ENCODE data around the gene UBE2D4. TPM values are rescaled to one million over a fixed set of nuclear protein-coding genes. Genes with fewer than 3 reads are reported as not detected.
"Not testable (repeated sequence)": the region's sequence is repeated elsewhere in the genome, so short reads cannot be mapped to it uniquely, and the experiment has no call there.

The UBE2D4 gene
- polyA plus RNA-seq, 3 donors = 22.7 to 25.0 (median 24.7) TPM

DNA sequence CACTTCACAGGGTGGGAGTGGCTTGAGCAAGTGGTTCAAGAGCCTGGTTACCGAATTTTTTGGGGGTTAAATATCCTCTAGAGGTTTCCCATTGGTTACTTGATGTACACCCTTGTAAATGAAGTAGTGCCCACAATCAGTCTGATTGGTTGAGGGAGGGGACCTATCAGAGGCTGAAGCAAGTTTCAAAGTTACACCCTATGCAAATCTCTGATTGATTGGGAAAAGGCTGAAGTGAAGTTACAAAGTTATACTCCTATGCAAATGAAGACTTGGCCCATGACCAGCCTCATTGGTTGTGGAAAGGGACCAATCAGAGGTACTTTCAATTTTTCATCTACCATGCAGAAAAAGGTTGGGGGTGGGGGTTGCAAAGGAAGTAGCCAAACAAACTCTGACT lies 34.7 kb downstream of the UBE2D4 start:
- DNase-seq (ENCODE audit: low read depth in 3 of 3, low spot score in 2 of 3) = no peak

DNA sequence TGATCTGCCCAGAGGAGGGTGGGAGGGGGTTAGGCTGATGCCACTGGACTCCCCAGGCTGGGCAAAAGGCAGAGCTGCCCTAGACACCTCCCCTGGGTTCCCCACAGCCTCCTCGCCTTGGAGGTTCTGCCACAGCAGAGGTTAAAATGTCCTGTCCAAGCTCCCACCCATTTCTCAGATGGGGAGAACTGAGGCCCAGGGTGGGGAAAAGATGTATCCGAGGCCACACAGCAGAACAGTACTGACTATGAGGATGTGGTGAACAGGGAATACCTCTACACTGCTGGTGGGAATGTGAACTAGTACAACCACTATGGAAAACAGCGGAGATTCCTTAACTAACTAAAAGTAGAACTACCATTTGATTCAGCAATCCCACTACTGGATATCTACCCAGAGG lies 40.2 kb downstream of the UBE2D4 start:
- DNase-seq (ENCODE audit: low read depth in 3 of 3, low spot score in 2 of 3) = not testable (repeated sequence)

DNA sequence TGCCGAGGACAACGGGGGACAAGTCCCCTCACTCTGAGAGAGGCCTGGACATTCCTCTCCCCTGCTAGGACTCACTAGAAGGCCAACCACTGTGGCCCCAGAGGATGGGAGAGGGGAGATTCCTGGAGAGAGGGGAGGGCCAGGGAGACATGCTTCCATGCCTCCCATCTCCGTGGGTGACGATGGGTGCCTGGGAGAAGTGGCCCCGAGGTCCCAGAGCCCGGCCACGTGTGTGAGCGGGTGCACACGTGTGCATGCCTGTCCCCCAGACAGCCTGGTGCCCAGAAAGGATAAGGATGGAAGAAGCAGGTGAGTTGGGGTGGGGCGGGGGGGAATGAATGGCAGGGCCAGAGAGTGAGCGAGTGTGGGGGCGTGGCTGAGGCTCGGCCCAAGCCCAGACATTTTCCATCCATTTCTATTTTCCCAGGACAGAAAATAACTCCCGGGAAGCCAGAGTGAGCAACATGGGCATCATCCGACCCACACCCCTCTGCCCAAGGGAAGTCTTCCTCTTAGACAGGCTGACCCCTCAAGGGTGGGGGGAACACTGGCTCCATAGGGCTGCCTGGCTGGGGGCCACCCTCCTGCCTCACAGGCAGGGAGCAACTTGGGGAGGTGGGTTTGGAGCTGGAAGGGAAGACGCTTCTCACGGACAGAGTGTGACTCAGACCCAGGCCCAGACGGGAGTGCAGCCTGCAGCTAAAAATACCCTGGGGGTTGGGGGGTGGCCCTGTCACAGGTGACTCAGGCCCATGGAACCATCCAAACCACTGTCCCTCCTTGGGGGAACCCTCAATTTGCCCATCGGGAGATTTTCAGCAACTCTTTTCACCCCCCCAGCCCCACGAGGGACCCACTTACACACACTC lies 42.2 kb downstream of the UBE2D4 start:
- not testable (repeated sequence) for DNase-seq (ENCODE audit: low read depth in 3 of 3, low spot score in 2 of 3)

DNA sequence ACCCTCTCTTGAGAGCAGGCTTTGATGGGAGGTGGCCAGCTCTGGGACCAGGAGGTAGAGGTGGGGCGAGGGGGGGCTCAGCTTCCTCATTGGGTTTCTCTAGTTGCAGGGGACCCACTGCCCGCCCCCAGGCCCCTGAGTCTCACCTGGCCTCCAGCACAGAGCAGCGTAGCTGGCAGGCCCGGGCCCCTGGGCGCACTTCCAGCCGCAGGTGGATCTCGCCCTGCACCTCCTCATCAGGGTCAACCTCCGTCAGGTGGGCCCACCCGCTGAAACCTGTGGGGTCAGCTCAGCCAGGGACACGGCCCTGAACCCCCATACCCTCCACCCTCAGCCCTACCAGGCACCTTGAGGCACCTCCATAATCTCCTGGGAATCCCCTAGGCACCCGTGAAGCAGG lies 43.4 kb downstream of the UBE2D4 start:
- not testable (repeated sequence) for DNase-seq (ENCODE audit: low read depth in 3 of 3, low spot score in 2 of 3)

DNA sequence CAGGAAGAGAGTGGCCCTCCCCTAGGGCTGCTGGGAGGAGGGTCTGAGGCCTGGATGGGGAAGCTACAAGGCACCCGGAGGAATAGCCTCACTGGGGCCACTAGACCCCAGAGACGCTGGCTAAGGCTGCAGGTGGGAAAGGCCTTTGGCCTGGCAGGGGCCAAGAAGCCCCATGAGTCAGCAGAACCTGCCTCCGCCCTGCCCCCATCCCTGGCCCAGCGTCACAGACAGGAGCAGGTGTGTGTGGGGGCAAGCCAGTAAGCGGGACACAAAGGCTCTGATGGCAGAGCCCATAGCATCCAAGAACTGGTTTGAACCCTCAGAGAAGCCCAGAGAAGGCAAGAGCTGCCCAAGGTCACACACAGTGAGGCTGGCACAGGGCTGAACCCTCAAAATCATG lies 44.5 kb downstream of the UBE2D4 start:
- not testable (repeated sequence) for DNase-seq (ENCODE audit: low read depth in 3 of 3, low spot score in 2 of 3)

DNA sequence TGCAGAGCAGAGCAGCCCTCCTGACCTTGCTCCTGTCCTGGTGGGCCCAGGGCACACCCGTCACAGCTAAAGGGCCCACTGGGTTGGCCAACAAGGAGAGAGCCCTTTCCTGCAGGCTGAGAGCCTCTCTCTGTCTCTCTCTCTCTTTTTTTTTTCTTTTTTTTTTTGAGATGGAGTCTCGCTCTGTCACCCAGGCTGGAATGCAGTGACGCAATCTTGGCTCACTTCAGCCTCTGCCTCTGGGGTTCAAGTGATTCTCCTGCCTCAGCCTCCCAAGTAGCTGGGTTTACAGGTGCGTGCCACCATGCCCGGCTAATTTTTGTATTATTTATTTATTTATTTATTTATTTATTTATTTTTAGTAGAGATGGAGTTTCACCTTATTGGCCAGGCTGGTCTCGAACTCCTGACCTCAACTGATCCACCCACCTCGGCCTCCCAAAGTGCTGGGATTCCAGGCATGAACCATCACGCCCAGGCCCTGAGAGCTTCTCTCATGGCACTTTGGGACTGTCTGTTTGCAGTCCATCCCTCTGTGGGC lies 47.9 kb downstream of the UBE2D4 start:
- not testable (repeated sequence) for DNase-seq (ENCODE audit: low read depth in 3 of 3, low spot score in 2 of 3)

DNA sequence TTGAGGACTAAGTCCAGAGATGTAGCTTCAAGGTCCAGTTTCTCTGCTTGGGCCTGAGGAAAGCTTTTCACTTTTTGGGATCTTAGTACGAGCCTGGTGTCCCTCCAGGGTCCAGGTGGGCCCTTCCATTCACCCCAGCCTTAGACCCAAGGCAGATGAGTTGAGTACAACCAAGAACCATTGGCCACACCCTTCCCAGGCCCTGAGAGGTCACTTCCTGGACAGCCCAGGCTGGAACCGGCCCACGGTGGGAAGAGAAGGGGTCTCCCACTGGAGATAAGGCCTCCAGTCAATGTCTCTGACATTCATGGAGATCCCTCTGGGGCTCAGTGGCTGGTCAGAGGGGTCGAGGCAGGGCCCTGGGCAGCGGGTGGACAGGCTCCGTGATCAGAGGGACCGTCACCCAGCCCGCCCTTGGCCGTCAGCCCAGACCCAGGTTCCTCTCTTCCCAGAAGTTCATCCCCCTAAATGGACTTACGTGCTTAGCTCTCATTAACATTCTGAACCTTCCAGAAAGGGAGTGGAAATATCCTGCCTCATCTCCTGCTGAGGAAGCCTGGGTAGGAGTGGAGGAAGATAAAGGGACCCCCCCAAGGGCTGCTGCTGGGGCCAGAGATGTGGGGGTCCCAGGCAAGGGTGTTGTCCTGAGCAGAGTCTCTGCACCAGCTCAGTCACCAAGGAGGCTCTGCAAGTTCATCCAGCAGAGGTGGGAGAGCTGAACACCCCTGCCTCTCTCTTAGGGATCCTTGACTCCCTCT lies 48.7 kb downstream of the UBE2D4 start:
- DNase-seq (ENCODE audit: low read depth in 3 of 3, low spot score in 2 of 3) = not testable (repeated sequence)

DNA sequence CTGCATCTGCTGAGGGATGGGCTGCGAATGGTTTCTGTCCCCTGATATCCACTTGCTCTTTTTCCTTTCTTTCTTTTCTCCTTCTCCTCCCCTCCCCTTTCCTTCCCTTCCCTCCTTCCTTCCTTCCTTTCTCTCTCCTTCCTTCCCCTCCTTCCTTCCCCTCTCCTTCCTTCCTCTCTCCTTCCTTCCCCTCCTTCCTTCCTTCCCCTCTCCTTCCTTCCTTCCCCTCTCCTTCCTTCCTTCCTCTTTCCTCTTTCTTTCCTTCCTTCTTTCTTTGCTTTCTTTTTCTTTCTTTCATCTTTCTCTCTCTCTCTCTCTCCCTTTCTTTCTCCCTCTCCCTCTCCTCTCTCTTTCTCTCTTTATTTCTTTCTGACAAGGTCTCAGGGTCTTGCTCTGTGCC lies 51.3 kb downstream of the UBE2D4 start:
- no peak for DNase-seq (ENCODE audit: low read depth in 3 of 3, low spot score in 2 of 3)

DNA sequence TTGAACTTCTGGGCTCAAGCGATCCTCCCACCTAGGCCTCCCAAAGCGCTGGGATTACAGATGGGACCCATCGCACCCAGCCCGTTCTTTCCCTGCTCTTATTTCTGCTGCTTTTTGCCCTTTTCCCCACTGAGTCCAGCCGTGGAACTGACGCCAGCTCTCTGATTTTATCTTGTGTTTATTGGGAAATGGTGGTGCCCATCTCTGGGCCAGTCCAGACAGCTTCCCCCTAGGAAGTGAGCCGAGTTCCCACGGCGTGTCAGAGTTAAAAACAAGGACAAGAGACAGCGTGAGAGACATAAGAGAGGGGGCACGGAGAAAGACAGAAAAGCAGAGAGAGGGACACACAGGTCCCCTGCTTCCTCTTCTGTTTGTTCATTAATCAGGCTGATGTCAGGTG lies 51.9 kb downstream of the UBE2D4 start:
- not testable (repeated sequence) for DNase-seq (ENCODE audit: low read depth in 3 of 3, low spot score in 2 of 3)

DNA sequence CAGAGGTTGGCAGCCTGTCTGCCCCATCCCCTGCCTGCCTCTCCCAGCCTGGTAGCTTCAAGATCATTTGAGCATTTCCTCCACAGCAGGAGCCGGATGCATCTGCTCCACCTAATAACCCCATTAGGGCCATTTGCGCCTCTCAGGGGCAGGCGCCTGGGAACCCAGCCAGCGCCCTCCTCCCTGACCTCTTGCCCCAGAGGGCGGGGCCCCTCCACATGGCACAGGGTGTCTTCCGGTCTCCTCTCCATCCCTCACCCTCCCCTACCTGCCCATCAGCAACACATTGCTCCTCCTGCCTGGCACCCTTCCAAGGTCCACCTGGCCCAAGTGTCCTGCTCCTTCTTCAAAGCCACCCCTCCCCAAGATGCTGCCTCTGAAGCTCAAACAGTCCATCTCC lies 56.6 kb downstream of the UBE2D4 start:
- not testable (repeated sequence) for DNase-seq (ENCODE audit: low read depth in 3 of 3, low spot score in 2 of 3)

DNA sequence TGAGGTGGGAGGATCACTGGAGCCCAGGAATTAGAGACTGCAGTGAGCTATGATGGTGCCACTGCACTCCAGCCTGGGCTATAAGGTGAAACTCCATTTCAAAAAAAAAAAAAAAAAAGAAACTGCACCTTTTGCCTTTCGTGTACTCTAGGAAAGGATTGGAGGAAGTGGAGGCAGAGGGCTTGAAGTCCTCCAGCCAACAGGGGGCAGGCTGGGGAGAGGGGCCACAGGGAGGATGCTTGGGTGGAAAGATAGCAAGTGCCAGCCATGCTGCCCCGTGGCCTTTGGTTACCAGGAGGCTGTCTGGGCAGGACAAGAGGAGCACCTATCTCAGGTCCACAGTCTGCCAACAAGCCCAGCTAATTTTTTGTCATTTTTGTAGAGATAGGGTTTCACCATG lies 57.5 kb downstream of the UBE2D4 start:
- DNase-seq (ENCODE audit: low read depth in 3 of 3, low spot score in 2 of 3) = not testable (repeated sequence)

DNA sequence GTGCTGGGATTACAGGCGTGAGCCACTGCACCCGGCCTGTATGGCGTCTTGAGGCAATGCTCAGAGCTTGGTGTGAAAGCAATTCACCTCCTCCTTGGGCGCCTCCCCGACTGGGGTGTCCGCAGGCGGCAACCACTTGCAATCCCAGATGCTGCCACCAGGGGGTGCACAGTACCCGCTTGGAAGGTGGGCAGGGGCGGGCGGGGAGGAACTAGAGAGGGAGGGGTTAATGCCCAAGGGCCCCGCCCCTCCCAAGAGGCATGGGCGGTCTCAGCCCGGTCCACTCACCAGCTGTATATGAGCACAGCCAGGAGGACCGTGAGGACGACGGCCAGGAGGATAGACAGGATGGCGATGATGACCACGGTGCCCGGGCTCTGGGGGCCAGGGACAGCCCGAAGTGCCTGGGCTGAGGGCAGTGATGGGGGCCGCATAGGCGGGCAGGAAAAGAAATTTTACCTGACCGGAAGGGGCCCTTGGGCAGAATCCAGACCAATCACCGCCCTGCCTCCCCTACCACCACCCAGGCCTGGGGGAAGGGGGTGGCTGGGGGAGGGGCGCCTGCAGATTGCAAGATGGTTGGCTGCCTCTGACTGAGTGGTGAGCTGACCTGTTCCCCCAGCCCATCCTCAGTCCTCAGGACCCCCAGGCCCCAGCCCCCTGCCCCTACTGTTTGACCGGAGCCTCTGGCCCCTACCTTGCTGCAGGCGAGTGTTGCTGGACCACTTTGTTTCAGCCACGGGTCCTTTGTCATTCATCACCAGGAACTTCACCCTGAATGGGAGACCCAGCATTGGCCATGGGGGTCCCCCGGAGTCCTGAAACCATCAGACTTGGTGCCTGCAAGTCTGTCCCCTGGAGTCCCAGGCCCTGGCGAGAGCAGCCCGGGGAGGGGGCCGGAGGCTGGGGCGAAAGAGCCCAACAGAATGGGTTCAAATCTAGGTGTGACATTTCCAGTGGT lies 59.9 kb downstream of the UBE2D4 start:
- DNase-seq (ENCODE audit: low read depth in 3 of 3, low spot score in 2 of 3) = not testable (repeated sequence)

DNA sequence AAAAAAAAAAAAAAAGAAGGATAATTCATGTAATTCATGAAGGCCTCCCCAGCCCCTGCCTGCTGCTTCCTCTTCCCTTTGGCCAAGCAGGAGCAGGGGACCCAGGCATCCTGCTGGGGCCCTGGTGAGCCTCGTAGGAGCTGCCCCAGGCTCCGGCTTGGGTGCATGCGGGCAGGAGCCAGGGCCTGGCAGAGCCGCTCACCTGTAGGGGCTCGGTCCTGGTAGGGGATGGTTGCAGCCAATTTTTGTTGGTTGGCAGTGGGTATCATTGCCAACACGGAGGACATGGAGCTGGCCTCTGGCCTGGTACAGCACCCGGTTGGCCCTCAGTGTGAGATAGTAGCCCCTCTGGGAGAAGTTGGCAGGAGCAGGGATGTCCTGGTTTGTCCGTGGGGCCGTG lies 61.2 kb downstream of the UBE2D4 start:
- not testable (repeated sequence) for DNase-seq (ENCODE audit: low read depth in 3 of 3, low spot score in 2 of 3)

DNA sequence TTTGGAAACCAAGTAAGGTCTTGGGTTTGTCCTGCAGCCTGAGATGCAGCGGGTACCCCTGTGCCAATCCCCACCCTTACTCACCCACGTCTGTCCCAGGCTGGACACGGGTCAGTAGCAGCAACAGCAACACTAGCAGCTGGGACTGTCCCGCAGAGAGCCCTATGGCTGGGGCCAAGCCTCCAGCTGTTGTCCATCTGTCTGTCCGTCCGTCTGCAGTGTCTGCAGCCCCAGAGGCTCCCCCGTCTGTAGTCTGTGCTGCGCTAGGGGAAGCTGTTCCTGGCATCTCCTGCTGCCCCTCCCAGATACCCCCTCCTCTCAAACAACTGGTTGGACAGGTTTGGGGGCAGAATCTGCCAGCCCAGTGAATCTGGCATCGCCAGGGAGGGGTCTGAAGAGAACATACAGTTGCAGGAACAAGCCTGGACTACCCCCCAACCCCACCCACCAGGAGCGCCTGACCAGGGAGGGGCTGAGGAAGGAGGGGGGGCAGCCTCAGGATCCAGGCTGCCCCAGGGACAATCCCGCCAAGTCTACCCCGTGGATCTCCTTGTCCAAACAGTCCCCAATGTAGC lies 63.9 kb downstream of the UBE2D4 start:
- DNase-seq (ENCODE audit: low read depth in 3 of 3, low spot score in 2 of 3) = not testable (repeated sequence)

DNA sequence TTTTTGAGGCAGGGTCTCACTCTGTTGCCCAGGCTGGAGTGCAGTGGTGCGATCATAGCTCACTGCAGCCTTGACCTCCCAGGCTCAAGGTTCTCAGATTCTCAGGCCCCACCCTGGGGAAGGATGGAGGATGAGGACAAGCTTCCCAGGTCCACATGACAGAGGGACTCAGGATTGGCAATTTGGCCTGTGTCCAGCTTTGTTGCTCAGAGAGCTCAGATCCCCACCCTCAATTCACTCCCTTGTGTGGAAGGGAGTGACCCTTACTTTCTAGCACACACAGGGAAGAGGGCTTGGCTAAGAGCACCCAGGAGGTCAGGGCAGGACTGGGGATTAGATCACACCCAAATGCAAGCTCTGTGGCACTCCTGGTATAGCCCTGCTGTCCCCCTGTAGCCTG lies 64.6 kb downstream of the UBE2D4 start:
- DNase-seq (ENCODE audit: low read depth in 3 of 3, low spot score in 2 of 3) = not testable (repeated sequence)

DNA sequence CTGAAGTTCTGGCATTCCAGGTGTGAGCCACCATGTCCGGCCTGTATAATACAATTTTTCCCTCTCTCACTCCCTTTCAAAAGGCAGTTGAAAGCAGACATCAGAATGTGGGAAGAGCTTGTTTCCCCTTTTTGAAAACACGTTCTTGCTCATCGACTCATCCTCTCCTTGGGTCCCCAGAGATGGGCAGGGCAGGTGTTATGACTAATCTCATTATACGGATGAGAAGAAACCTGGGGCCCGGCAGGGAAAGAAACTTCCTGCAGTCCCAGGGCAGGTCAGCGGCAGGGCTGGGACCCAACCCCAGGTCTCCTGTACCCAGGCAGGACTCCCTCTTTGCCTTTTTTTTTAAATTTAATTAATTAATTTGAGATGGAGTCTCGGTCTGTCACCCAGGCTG lies 66.7 kb downstream of the UBE2D4 start:
- DNase-seq (ENCODE audit: low read depth in 3 of 3, low spot score in 2 of 3) = not testable (repeated sequence)

DNA sequence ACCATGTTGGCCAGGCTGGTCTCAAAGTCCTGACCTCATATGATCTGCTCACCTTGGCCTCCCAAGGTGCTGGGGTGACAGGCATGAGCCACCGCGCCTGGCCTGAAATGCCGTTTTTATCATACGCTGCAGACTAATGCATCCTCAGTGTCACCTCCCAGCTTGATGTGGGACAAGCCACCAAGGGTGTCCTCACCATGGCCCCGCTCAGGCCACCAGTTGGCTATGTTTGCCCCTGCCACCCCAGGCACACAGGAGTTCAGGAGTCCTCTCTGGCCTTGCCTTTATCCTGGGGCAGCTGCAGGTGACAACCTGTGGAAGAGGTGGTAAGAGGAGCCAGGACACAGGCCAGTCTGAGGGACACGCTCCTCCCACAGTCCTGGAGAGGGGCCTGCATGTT lies 68.4 kb downstream of the UBE2D4 start:
- DNase-seq (ENCODE audit: low read depth in 3 of 3, low spot score in 2 of 3) = not testable (repeated sequence)

DNA sequence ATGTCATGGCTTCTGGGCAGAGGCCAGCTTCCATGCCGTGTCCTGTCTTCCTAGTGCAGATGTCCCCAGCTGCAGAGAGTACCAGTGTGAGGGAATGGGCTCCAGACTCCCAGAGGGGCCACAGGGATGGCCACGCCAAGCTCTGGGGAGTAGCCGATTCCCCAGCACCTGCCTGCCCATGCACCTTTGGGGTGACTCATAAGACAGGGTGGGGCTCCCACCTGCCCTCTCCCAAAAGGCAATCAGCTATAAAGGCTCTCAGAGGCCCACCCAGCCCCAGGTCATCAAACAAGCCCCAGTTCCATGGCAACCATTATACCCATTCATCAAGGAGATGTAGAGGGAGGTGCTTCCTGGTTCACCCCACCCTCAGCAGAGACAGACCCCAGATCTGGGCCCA lies 71.3 kb downstream of the UBE2D4 start, which contains the start of gene SPDYE1:
SPDYE1 (plus strand) TSS at position 366 of the 400 bp plus-strand sequence. CDS start 2,053 bp downstream, outside the sequence.
- DNase-seq (ENCODE audit: low read depth in 3 of 3, low spot score in 2 of 3) = not testable (repeated sequence)

Data from right renal cortex interstitium (tissue), 3 donors.